Measurements from ENCODE around the gene NINL. TPM values are rescaled to one million over a fixed set of nuclear protein-coding genes. Genes with fewer than 3 reads are reported as not detected.

NINL gene
- total RNA-seq, 4 donors from 2014 or later: 0.24 to 6.1 (median 0.88) TPM

GRCh38 chr20:25481235-25481917, 104.0 kb downstream of the NINL start:
- ATAC-seq: no peak
- no peaks in the 10 kb centered on the region for H3K4me1 ChIP-seq
- no peaks in the 10 kb centered on the region for H3K9me3 ChIP-seq
- TF ChIP-seq CTCF (IDR thresholded peaks at IDR 0.05 in 4 of 5, conservative IDR thresholded peaks at IDR 0.05 in 1 of 5) (no peak), POLR2A (IDR thresholded peaks at IDR 0.05) (no peak)
- in situ Hi-C loops (cut with MboI; ENCODE audit: low sequenced_read_pairs in 4 of 4) (no loop called here), intact Hi-C loops (cut with DNase I; ENCODE audit: low total_unique reads) (no loop called here)
- no peaks in the 10 kb centered on the region for H3K27me3 ChIP-seq
- no peak overlapping the region for H3K4me3 ChIP-seq
- H3K36me3 ChIP-seq: no peaks in the 10 kb centered on the region
- no peak overlapping the region for H3K27ac ChIP-seq
- DNase-seq: no peak

GRCh38 chr20:25480797-25481196, 104.5 kb downstream of the NINL start:
- TF ChIP-seq POLR2A (IDR thresholded peaks at IDR 0.05) (no peak), CTCF (IDR thresholded peaks at IDR 0.05 in 4 of 5, conservative IDR thresholded peaks at IDR 0.05 in 1 of 5) (no peak)
- ATAC-seq (no peak), DNase-seq (no peak)
- in situ Hi-C loops (cut with MboI; ENCODE audit: low sequenced_read_pairs in 4 of 4): no loop called here
- Histone ChIP-seq H3K27me3 (no peaks in the 10 kb centered on the region), H3K27ac (no peak overlapping the region), H3K36me3 (no peaks in the 10 kb centered on the region), H3K4me1 (no peaks in the 10 kb centered on the region), H3K4me3 (no peak overlapping the region), H3K9me3 (no peaks in the 10 kb centered on the region)
- intact Hi-C loops (cut with DNase I; ENCODE audit: low total_unique reads): no loop called here

GRCh38 chr20:25480156-25480555, 105.2 kb downstream of the NINL start:
- in situ Hi-C loops (cut with MboI; ENCODE audit: low sequenced_read_pairs in 4 of 4) (no loop called here), intact Hi-C loops (cut with DNase I; ENCODE audit: low total_unique reads) (no loop called here)

GRCh38 chr20:25479638-25480037, 105.7 kb downstream of the NINL start:
- in situ Hi-C loops (cut with MboI; ENCODE audit: low sequenced_read_pairs in 4 of 4) (no loop called here), intact Hi-C loops (cut with DNase I; ENCODE audit: low total_unique reads) (no loop called here)
- no peaks in the 10 kb centered on the region for H3K36me3 ChIP-seq

More at GRCh38 chr20:25480156-25480555, 105.2 kb downstream of the NINL start:
- H3K27me3 ChIP-seq: no peaks in the 10 kb centered on the region
- H3K4me1 ChIP-seq: no peaks in the 10 kb centered on the region
- ATAC-seq: no peak
- TF ChIP-seq CTCF (IDR thresholded peaks at IDR 0.05 in 4 of 5, conservative IDR thresholded peaks at IDR 0.05 in 1 of 5): no peak
- TF ChIP-seq POLR2A (IDR thresholded peaks at IDR 0.05): no peak
- no peaks in the 10 kb centered on the region for H3K36me3 ChIP-seq
- no peak for DNase-seq
- H3K27ac ChIP-seq: no peak overlapping the region
- no peak overlapping the region for H3K4me3 ChIP-seq
- no peaks in the 10 kb centered on the region for H3K9me3 ChIP-seq

More at GRCh38 chr20:25479638-25480037, 105.7 kb downstream of the NINL start:
- Histone ChIP-seq H3K9me3 (no peaks in the 10 kb centered on the region), H3K27ac (no peak overlapping the region), H3K27me3 (no peaks in the 10 kb centered on the region), H3K4me1 (no peaks in the 10 kb centered on the region), H3K4me3 (no peak overlapping the region)
- TF ChIP-seq CTCF (IDR thresholded peaks at IDR 0.05 in 4 of 5, conservative IDR thresholded peaks at IDR 0.05 in 1 of 5): no peak
- no peak for TF ChIP-seq POLR2A (IDR thresholded peaks at IDR 0.05)
- no peak for ATAC-seq
- no peak for DNase-seq

All from gastrocnemius medialis (tissue), 4 donors.